ENCODE results near the gene PRKAG2. TPM values are rescaled to one million over a fixed set of nuclear protein-coding genes. Genes with fewer than 3 reads are reported as not detected.

PRKAG2 gene
- polyA plus RNA-seq, 3 donors, result 29.2 to 59.8 (median 30.9) TPM

GRCh38 chr7:151661587-151661986 lies 215.3 kb downstream of the PRKAG2 start:
- intact Hi-C loops (cut with micrococcal nuclease), result no loop called here
- no peak overlapping the region for H3K4me3 Mint-ChIP-seq
- no peaks in the 10 kb centered on the region for H3K9me3 ChIP-seq (replicated peaks in 1 of 2; ENCODE audit: control insufficient read depth in 1 of 2, insufficient read depth in 1 of 2, low read length in 2 of 2)
- H3K36me3 Mint-ChIP-seq, result peaks cover 23 to 43% of the 10 kb centered on the region in 2 donors
- H3K4me1 ChIP-seq (ENCODE audit: control insufficient read depth in 1 of 2, insufficient read depth in 2 of 2, low read length in 2 of 2), result no peaks in the 10 kb centered on the region
- H3K36me3 ChIP-seq (replicated peaks in 1 of 2; ENCODE audit: control insufficient read depth in 1 of 2, insufficient read depth in 2 of 2, low read length in 2 of 2), result peaks cover 0 to 45% of the 10 kb centered on the region in 2 donors
- H3K27ac Mint-ChIP-seq, result no peak overlapping the region
- TF ChIP-seq, protein P1, sequence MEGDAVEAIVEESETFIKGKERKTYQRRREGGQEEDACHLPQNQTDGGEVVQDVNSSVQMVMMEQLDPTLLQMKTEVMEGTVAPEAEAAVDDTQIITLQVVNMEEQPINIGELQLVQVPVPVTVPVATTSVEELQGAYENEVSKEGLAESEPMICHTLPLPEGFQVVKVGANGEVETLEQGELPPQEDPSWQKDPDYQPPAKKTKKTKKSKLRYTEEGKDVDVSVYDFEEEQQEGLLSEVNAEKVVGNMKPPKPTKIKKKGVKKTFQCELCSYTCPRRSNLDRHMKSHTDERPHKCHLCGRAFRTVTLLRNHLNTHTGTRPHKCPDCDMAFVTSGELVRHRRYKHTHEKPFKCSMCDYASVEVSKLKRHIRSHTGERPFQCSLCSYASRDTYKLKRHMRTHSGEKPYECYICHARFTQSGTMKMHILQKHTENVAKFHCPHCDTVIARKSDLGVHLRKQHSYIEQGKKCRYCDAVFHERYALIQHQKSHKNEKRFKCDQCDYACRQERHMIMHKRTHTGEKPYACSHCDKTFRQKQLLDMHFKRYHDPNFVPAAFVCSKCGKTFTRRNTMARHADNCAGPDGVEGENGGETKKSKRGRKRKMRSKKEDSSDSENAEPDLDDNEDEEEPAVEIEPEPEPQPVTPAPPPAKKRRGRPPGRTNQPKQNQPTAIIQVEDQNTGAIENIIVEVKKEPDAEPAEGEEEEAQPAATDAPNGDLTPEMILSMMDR (IDR thresholded peaks at IDR 0.05), result no peak
- WGBS (ENCODE audit: insufficient coverage), result 96% methylated on average over 3 of the region's 9 CpGs
- H3K4me3 ChIP-seq (replicated peaks in 1 of 3; ENCODE audit: low read depth in 2 of 3, low read length in 3 of 3), result no peak overlapping the region
- no peaks in the 10 kb centered on the region for H3K79me2 ChIP-seq (ENCODE audit: insufficient read depth, low read length)
- no peaks in the 10 kb centered on the region for H3K27me3 ChIP-seq (ENCODE audit: control insufficient read depth in 2 of 2, insufficient read depth in 2 of 2, low read length in 2 of 2)
- DNase-seq, result no peak
- no peak overlapping the region for H3K9ac ChIP-seq (ENCODE audit: insufficient read depth, low read length, poor library complexity, severe bottlenecking)
- no peak overlapping the region for H3K27ac ChIP-seq (ENCODE audit: low read depth in 1 of 2, low read length in 2 of 2)
- H3K4me1 Mint-ChIP-seq, result peaks cover 1% of the 10 kb centered on the region
- H3K4me2 ChIP-seq (replicated peaks; ENCODE audit: extremely low read depth, low read length, poor library complexity, severe bottlenecking), result no peak overlapping the region
- H3K9me3 Mint-ChIP-seq, result peaks cover 0 to 3% (median 0%) of the 10 kb centered on the region in 7 donors
- no peak overlapping the region for H2AFZ ChIP-seq (ENCODE audit: insufficient read depth, low read depth, low read length, poor library complexity, severe bottlenecking)
- peaks cover 0 to 2% (median 0%) of the 10 kb centered on the region in 3 donors for H3K27me3 Mint-ChIP-seq (ENCODE audit: low read depth in 3 of 3)
- H4K20me1 ChIP-seq (ENCODE audit: insufficient read depth, low read length), result peaks cover 90% of the 10 kb centered on the region

GRCh38 chr7:151660141-151660540 lies 216.8 kb downstream of the PRKAG2 start:
- Histone ChIP-seq H3K9ac (ENCODE audit: insufficient read depth, low read length, poor library complexity, severe bottlenecking) (no peak overlapping the region), H3K9me3 (replicated peaks in 1 of 2; ENCODE audit: control insufficient read depth in 1 of 2, insufficient read depth in 1 of 2, low read length in 2 of 2) (no peaks in the 10 kb centered on the region), H3K36me3 (replicated peaks in 1 of 2; ENCODE audit: control insufficient read depth in 1 of 2, insufficient read depth in 2 of 2, low read length in 2 of 2) (peaks cover 0 to 35% of the 10 kb centered on the region in 2 donors), H4K20me1 (ENCODE audit: insufficient read depth, low read length) (peaks cover 90% of the 10 kb centered on the region), H3K4me2 (replicated peaks; ENCODE audit: extremely low read depth, low read length, poor library complexity, severe bottlenecking) (no peak overlapping the region), H3K27ac (ENCODE audit: low read depth in 1 of 2, low read length in 2 of 2) (no peak overlapping the region), H3K4me1 (ENCODE audit: control insufficient read depth in 1 of 2, insufficient read depth in 2 of 2, low read length in 2 of 2) (no peaks in the 10 kb centered on the region), H3K4me3 (replicated peaks in 1 of 3; ENCODE audit: low read depth in 2 of 3, low read length in 3 of 3) (no peak overlapping the region), H3K79me2 (ENCODE audit: insufficient read depth, low read length) (no peaks in the 10 kb centered on the region), H3K27me3 (ENCODE audit: control insufficient read depth in 2 of 2, insufficient read depth in 2 of 2, low read length in 2 of 2) (no peaks in the 10 kb centered on the region), H2AFZ (ENCODE audit: insufficient read depth, low read depth, low read length, poor library complexity, severe bottlenecking) (no peak overlapping the region)
- no peak for DNase-seq
- Mint-ChIP-seq H3K9me3 (peaks cover 0 to 3% (median 0%) of the 10 kb centered on the region in 7 donors), H3K27me3 (ENCODE audit: low read depth in 3 of 3) (no peaks in the 10 kb centered on the region), H3K36me3 (peaks cover 11 to 34% of the 10 kb centered on the region in 2 donors), H3K4me3 (no peak overlapping the region), H3K4me1 (peaks cover 1% of the 10 kb centered on the region), H3K27ac (no peak overlapping the region)
- TF ChIP-seq, protein P1 (IDR thresholded peaks at IDR 0.05), result no peak
- WGBS (ENCODE audit: insufficient coverage), result no CpG with 5 or more reads among the region's 5 CpGs
- intact Hi-C loops (cut with micrococcal nuclease), result no loop called here
